ENCODE results near the gene RP9. TPM values are rescaled to one million over a fixed set of nuclear protein-coding genes. Genes with fewer than 3 reads are reported as not detected.

RP9 gene
- total RNA-seq, 1 experiment from 2014 or later: 22.1 TPM

DNA sequence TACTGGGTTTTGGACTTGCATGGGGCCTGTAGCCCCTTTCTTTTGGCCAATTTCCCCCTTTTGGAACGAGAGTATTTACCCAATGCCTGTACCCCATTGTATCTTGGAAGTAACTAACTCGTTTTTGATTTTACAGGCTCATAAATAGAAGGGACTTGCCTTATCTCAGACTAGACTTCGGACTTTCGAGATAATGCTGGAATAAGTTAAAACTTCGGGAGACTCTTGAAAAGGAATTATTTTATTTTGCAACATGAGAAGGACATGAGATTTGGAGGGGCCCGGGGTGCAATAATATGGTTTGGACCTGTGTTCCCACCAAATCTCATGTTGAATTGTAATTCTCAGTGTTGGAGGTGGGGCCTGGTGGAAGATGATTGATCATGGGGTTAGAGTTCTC is 38.4 kb downstream of the RP9 start:
- Histone ChIP-seq H3K4me3 (no peak overlapping the region), H3K9me3 (ENCODE audit: insufficient read depth, low read depth) (peaks cover 39% of the 10 kb centered on the region), H3K27ac (no peak overlapping the region), H3K79me2 (ENCODE audit: low read depth) (no peaks in the 10 kb centered on the region), H3K4me2 (no peak overlapping the region), H3K9me2 (ENCODE audit: insufficient read depth) (no peaks in the 10 kb centered on the region), H4K20me1 (ENCODE audit: insufficient read depth) (no peaks in the 10 kb centered on the region), H3F3A (ENCODE audit: insufficient read depth, low read depth) (no peaks in the 10 kb centered on the region), H3K27me3 (ENCODE audit: insufficient read depth, low read depth) (peaks cover 15% of the 10 kb centered on the region; the same call in 1 of the 2 replicates), H3K36me3 (ENCODE audit: low read depth) (no peaks in the 10 kb centered on the region), H2AFZ (no peak overlapping the region), H3K4me1 (replicated peaks; ENCODE audit: insufficient read depth) (0 out of 2 replicates have a peak, but pooled peaks cover 7% of the 10 kb centered on the region)
- DNase-seq: no peak
- TF ChIP-seq, protein P1, sequence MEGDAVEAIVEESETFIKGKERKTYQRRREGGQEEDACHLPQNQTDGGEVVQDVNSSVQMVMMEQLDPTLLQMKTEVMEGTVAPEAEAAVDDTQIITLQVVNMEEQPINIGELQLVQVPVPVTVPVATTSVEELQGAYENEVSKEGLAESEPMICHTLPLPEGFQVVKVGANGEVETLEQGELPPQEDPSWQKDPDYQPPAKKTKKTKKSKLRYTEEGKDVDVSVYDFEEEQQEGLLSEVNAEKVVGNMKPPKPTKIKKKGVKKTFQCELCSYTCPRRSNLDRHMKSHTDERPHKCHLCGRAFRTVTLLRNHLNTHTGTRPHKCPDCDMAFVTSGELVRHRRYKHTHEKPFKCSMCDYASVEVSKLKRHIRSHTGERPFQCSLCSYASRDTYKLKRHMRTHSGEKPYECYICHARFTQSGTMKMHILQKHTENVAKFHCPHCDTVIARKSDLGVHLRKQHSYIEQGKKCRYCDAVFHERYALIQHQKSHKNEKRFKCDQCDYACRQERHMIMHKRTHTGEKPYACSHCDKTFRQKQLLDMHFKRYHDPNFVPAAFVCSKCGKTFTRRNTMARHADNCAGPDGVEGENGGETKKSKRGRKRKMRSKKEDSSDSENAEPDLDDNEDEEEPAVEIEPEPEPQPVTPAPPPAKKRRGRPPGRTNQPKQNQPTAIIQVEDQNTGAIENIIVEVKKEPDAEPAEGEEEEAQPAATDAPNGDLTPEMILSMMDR (conservative IDR thresholded peaks at IDR 0.05): no peak
- no peak for TF ChIP-seq EZH2 (IDR thresholded peaks at IDR 0.05; ENCODE audit: low read depth)
- CTCF ChIA-PET: no interaction called here
- POLR2A ChIA-PET (ENCODE audit: unreplicated experiment): no interaction called here
- intact Hi-C loops (cut with micrococcal nuclease; ENCODE audit: unreplicated experiment): no loop called here
- BruUV-seq (replicated peaks): no TSS peak

DNA sequence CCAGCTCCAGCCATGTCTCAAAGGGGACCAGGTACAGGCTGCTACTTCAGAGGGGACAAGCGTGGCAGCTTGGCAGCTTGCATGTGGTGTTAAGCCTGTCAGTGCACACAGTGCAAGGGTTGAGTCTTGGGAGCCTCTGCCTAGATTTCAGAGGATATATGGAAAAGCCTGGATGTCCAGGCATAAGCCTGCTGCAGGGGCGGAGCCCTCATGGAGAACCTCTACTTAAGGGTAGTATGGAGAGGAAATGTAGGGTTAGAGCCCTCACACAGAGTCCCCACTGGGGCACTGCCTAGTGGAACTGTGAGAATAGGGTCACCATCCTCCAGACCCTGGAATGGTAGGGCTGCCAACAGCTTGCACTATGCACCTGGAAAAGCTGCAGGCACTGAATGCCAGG is 38.9 kb downstream of the RP9 start:
- H3K4me2 ChIP-seq: no peak overlapping the region
- no peak overlapping the region for H3K4me3 ChIP-seq
- H3F3A ChIP-seq (ENCODE audit: insufficient read depth, low read depth): no peaks in the 10 kb centered on the region
- H3K36me3 ChIP-seq (ENCODE audit: low read depth): no peaks in the 10 kb centered on the region
- H2AFZ ChIP-seq: no peak overlapping the region
- intact Hi-C loops (cut with micrococcal nuclease; ENCODE audit: unreplicated experiment): no loop called here
- H3K9me3 ChIP-seq (ENCODE audit: insufficient read depth, low read depth): peaks cover 41% of the 10 kb centered on the region
- DNase-seq: no peak
- no peaks in the 10 kb centered on the region for H3K9me2 ChIP-seq (ENCODE audit: insufficient read depth)
- TF ChIP-seq, protein P1 (conservative IDR thresholded peaks at IDR 0.05): no peak
- no peak for TF ChIP-seq EZH2 (IDR thresholded peaks at IDR 0.05; ENCODE audit: low read depth)
- no peaks in the 10 kb centered on the region for H3K79me2 ChIP-seq (ENCODE audit: low read depth)
- H3K27me3 ChIP-seq (ENCODE audit: insufficient read depth, low read depth): peaks cover 9% of the 10 kb centered on the region; the same call in 1 of the 2 replicates
- POLR2A ChIA-PET (ENCODE audit: unreplicated experiment): interaction anchor here (0.7 kb wide), 1 partner anchor 285 kb away, joined by 11 read pairs; no protein-coding TSS in a partner anchor
- CTCF ChIA-PET: no interaction called here
- 0 out of 2 replicates have a peak, but pooled peaks cover 7% of the 10 kb centered on the region for H3K4me1 ChIP-seq (replicated peaks; ENCODE audit: insufficient read depth)
- no TSS peak for BruUV-seq (replicated peaks)
- no peak overlapping the region for H3K27ac ChIP-seq
- H4K20me1 ChIP-seq (ENCODE audit: insufficient read depth): no peaks in the 10 kb centered on the region

DNA sequence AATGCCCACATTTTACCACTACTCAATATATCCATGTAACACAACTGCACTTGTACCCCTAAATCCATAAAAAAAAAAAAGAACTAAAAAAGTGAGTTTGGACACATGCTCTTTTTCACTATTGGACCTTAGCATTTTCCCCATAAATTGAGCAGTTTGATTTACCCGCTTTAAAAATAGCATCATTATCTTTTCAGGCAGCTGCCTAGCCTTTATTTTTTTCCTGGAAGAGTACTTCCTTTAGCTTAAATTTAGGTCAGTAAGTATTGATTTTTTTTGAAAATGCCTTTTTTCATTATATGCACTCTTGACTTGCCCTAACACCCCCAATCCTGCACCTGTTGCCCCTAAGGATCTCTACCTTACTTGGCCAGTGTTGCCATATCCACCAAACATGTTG is 41.3 kb downstream of the RP9 start:
- DNase-seq: no peak
- no peaks in the 10 kb centered on the region for H3K36me3 ChIP-seq (ENCODE audit: low read depth)
- ChIA-PET POLR2A (ENCODE audit: unreplicated experiment) (no interaction called here), CTCF (no interaction called here)
- TF ChIP-seq EZH2 (IDR thresholded peaks at IDR 0.05; ENCODE audit: low read depth): no peak
- TF ChIP-seq, protein P1 (conservative IDR thresholded peaks at IDR 0.05): no peak
- H3K27me3 ChIP-seq (ENCODE audit: insufficient read depth, low read depth): no peaks in the 10 kb centered on the region
- peaks cover 41% of the 10 kb centered on the region for H3K9me3 ChIP-seq (ENCODE audit: insufficient read depth, low read depth)
- H3K9me2 ChIP-seq (ENCODE audit: insufficient read depth): no peaks in the 10 kb centered on the region
- no peak overlapping the region for H3K4me2 ChIP-seq
- no TSS peak for BruUV-seq (replicated peaks)
- H4K20me1 ChIP-seq (ENCODE audit: insufficient read depth): no peaks in the 10 kb centered on the region
- no peak overlapping the region for H3K27ac ChIP-seq
- H3K79me2 ChIP-seq (ENCODE audit: low read depth): no peaks in the 10 kb centered on the region
- H2AFZ ChIP-seq: no peak overlapping the region
- no peak overlapping the region for H3K4me3 ChIP-seq
- intact Hi-C loops (cut with micrococcal nuclease; ENCODE audit: unreplicated experiment): no loop called here
- H3F3A ChIP-seq (ENCODE audit: insufficient read depth, low read depth): no peaks in the 10 kb centered on the region
- H3K4me1 ChIP-seq (replicated peaks; ENCODE audit: insufficient read depth): peaks cover 14% of the 10 kb centered on the region; the same call in 1 of the 2 replicates

Data from PC-9 (cell line).